Activated CD4-positive, CD25-positive, alpha-beta regulatory T cell treated with anti-CD3 and anti-CD28 coated beads, Interleukin-2, amount 50 U/mL, for 72 hours (primary cell): ENCODE data around the gene FTO.

Experiments
- DNase-seq: peaks from one replicate; pipeline ENCODE4 v3.0.0; 2021

The FTO gene

GRCh38 chr16:53712065-53712464, 8.1 kb downstream of the FTO start:
- DNase-seq: no peak

- DNase-seq: no peak
Measured at GRCh38 chr16:53713403-53714204, 9.6 kb downstream of the FTO start.

- DNase-seq: no peak
Measured at GRCh38 chr16:53714205-53715022, 10.5 kb downstream of the FTO start.

- DNase-seq: no peak
Measured at GRCh38 chr16:53715023-53715384, 11.0 kb downstream of the FTO start.

GRCh38 chr16:53717577-53717976, 13.6 kb downstream of the FTO start:
- DNase-seq: no peak

- DNase-seq: no peak
Measured at GRCh38 chr16:53721017-53721416, 17.1 kb downstream of the FTO start.

- DNase-seq: no peak
Measured at GRCh38 chr16:53726625-53727024, 22.7 kb downstream of the FTO start.

GRCh38 chr16:53730693-53731092, 26.7 kb downstream of the FTO start:
- DNase-seq: no peak

- DNase-seq: no peak
Measured at GRCh38 chr16:53732296-53732929, 28.5 kb downstream of the FTO start.

- no peak for DNase-seq
Measured at GRCh38 chr16:53734908-53735307, 31.0 kb downstream of the FTO start.

- DNase-seq: no peak
Measured at GRCh38 chr16:53736297-53736696, 32.3 kb downstream of the FTO start.

GRCh38 chr16:53737552-53737951, 33.6 kb downstream of the FTO start:
- no peak for DNase-seq

GRCh38 chr16:53740476-53740875, 36.5 kb downstream of the FTO start:
- DNase-seq: no peak

- no peak for DNase-seq
Measured at GRCh38 chr16:53740933-53741531, 37.1 kb downstream of the FTO start.

GRCh38 chr16:53741546-53741945, 37.6 kb downstream of the FTO start:
- DNase-seq: no peak

- DNase-seq: no peak
Measured at GRCh38 chr16:53743149-53743566, 39.2 kb downstream of the FTO start.

- no peak for DNase-seq
Measured at GRCh38 chr16:53744449-53744848, 40.5 kb downstream of the FTO start.

- DNase-seq: no peak
Measured at GRCh38 chr16:53745086-53745485, 41.1 kb downstream of the FTO start.

- no peak for DNase-seq
Measured at GRCh38 chr16:53745753-53746266, 41.9 kb downstream of the FTO start.

- no peak for DNase-seq
Measured at GRCh38 chr16:53752560-53752959, 48.6 kb downstream of the FTO start.

- DNase-seq: no peak
Measured at GRCh38 chr16:53753431-53753830, 49.5 kb downstream of the FTO start.

GRCh38 chr16:53755026-53755910, 51.3 kb downstream of the FTO start:
- no peak for DNase-seq
